Fibroblast of skin of back (primary cell): ENCODE measurements around the gene PHLDB1.

Experiments
- DNase-seq: peaks from one replicate; pipeline ENCODE4 v3.0.0-alpha.2; 2013

PHLDB1 gene

DNA sequence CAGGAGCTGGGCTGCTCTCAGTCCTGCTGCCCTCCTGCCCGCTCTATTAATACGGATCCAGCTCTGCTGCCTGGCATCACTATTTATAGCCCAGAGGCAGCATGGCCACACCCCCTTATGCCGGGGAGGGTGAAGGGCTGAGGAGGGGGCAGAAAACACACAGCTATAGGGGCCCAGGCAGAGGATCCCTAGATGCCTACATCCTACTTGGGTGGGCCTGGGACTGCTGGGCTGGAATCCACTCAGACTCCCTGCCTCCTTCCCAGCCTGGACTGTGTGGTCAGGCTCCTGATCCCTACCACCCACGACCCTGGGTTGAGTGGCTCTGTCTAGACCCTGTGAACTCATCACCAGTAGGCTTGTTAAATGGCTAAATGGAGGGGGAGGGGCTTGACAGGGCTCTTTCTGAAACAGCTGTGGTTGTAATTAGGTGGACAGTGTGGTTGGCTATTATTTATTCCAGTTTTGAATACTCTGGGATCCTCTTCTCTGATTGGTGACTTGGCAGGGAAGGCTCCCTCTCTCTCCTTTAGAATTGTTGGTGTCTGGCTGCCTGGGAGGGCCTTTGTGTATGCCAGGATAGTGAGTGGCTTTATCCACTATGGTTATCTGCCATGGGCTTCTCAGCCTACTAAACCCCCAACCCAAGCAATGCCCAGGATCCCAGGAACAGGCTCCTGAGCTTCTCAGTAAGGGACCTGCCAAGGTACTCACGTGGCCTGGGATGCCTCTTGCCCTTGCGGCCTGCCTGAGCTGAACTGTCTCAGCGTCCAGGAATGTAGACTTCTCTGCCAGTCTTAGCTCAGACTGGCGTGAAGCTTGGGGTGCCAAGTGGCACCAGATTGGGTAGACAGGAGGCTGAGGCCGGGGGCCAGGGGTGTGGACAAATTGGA lies 15.2 kb downstream of the PHLDB1 start:
- DNase-seq = peak; percentile 70

DNA sequence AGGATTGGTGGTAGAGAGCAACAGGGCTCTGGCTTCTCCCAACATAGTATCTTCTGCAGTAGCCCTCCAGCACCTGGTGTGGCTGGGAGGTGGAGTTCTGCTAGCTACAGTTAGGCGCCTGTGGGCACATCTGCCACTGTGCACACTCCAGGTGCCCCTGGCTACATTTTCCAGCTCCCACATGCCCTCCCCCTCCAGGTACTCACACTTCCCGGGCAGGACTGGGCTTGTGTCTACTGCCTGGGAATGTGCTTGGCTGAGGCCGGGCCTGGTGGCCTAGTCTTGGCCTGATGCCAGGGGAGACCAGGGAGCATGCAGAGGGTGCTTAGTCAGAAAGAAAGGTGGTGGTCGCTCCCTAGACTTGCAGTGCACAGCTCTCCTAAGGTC lies 15.8 kb downstream of the PHLDB1 start:
- peak; percentile 57 for DNase-seq

DNA sequence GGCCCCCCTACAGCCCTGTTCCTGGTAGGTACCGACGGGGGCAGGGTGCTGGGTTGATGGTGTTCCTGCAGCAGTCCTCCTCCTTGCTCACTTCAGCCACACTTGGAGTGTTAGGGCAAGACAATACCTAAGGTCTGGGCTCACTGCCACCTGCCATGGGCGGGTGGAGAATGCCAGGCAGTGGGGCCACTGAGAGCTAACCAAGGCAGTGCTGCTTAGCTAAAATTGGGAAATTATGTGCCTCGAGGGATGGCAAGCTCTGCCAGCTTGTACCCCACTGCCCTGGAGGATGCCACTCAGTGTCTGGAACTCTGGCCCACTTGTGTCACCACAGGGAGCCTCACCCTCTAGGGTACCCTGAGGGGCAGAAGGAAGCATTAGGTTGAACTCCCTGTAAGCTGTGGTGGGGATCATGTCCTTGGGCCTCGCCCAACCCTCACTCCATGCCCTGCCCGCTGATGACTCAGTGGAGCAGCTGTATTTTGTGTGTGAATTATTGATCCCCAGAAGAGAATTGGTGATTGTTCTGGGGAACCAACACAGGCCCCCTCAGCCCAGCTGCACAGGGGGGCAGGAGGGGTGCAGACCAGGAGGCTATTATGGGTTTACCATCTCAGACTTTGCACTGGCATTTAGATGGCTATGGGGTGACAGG lies 17.7 kb downstream of the PHLDB1 start:
- no peak for DNase-seq

DNA sequence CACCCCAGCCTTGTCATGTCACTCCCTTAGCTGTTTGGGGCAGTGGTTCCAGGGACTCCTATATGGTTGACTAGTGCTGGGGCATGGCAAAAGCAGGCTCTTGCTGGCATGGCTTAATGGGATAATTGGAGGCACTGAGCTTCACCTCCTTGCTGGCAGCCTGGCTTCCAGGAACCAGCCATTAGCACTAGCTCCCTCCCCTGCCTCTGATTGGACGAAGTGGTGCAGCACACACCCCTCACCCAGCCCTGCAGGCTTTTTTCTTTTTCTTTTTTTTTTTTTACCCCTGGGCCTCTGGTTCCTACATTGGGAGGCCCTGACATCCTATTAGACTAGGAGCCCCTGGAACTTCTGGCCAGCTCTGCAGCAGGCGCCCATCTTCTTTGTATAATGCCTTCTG lies 18.6 kb downstream of the PHLDB1 start:
- no peak for DNase-seq

DNA sequence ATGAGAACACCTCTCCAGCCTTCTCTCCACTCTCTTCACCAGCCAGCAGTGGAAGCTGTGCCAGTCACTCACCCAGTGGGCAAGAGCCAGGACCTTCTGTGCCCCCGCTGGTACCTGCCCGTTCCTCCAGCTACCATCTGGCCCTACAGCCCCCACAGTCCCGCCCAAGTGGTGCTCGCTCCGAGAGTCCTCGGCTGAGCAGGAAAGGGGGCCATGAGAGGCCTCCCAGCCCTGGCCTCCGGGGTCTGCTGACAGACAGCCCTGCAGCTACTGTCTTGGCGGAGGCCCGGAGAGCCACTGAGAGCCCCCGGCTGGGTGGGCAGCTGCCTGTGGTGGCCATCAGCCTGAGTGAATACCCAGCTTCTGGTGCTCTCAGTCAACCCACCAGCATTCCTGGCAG lies 20.2 kb downstream of the PHLDB1 start:
- DNase-seq = no peak

DNA sequence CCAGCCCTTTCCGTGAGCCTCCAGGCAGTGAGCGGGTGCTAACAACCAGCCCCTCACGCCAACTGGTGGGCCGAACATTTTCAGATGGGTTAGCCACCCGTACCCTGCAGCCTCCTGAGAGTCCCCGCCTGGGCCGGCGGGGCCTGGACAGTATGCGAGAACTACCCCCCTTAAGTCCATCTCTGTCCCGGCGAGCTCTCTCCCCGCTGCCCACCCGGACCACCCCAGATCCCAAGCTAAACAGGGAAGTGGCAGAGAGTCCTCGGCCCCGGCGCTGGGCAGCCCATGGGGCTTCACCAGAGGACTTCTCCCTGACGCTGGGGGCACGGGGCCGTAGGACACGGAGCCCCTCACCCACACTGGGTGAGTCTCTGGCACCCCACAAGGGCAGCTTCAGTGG lies 20.6 kb downstream of the PHLDB1 start:
- DNase-seq = no peak

DNA sequence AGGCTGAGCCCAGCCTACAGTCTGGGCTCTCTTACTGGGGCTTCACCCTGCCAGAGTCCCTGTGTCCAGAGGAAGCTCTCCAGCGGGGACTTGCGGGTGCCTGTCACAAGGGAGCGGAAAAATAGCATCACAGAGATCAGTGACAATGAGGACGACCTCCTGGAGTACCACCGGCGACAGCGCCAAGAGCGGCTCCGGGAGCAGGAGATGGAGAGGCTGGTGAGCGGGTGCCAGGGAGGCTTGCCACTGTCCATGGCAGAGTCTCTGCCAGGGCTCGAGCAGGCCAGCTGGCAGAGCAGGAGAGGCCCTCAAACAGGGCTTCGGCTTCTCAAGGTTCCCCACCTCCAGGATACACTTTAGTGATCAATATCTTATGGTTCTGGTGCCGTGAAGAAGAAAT lies 21.0 kb downstream of the PHLDB1 start:
- no peak for DNase-seq

DNA sequence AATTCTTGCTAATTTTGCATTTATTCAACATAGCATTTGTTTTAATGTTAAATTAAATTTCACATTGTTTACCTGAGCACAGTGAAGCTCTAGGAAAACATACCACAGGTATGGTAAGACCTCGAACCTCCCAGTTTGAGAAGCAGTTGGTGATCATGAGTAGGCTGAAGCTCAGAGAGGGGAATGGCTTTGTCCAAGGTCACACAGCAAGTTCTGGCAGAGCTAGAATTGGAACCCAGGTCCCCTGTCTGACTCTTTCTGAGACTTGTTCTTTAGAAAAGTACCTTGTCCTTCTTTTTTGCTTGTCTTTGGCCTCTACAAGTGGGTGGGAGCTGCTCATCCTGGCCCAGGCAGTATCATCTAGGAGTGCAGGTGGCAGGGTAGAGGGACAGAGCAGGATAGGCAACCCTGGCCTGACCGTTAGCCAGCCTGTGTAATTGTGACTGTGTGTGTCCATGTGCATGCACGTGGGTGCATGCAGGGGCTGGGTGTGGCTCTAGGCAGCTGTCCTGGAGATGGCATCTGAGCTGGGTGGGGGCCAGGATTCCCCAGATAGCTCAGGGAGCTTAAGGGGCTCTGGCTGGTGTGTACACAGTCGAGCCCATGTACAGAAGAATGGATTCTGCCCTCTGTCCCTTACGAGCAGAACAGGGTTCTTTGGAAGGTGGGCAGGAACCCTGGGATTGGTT lies 21.6 kb downstream of the PHLDB1 start:
- DNase-seq = no peak

DNA sequence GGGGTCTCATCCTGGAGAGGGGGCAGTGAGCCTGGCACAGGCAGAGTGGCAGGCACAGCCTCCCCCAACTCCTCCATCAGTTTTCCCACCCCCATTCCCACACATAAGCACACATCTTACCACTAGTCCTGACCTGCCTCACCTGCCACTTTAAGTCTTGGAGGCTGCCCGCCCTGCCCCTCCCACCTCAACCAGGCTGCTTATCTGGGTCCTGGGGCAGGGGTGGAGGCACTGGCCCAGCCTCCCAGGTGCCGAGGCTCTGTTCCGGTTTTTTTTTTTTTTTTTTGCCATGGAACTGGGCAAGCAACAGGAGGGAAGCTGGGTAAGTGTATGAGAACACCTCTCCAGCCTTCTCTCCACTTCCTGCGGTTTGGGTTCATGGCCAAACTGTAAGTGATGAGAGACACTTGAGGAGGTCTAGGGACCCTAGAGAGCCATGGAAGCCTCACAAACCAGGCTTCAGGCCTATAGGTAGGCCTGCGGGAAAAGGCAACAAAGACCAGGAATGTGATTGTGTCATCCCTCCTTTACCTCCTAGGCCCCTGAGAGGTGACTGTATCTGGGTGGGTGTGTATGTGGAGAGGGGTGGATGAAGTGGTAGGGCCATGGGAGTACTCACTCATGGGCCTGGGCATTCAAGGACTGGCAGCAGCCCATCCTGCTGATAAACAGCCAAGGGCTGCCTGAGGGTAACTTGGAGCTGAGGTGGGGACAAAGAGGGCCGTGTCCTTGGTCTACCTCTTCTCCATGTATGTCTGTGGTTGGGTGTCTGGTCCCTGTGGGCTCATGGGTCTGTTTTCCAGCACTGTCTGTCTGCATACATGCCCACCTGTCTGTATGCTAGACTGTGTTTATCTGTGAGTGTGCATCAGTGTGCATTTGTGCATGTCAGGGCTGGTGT lies 22.6 kb downstream of the PHLDB1 start:
- no peak for DNase-seq

DNA sequence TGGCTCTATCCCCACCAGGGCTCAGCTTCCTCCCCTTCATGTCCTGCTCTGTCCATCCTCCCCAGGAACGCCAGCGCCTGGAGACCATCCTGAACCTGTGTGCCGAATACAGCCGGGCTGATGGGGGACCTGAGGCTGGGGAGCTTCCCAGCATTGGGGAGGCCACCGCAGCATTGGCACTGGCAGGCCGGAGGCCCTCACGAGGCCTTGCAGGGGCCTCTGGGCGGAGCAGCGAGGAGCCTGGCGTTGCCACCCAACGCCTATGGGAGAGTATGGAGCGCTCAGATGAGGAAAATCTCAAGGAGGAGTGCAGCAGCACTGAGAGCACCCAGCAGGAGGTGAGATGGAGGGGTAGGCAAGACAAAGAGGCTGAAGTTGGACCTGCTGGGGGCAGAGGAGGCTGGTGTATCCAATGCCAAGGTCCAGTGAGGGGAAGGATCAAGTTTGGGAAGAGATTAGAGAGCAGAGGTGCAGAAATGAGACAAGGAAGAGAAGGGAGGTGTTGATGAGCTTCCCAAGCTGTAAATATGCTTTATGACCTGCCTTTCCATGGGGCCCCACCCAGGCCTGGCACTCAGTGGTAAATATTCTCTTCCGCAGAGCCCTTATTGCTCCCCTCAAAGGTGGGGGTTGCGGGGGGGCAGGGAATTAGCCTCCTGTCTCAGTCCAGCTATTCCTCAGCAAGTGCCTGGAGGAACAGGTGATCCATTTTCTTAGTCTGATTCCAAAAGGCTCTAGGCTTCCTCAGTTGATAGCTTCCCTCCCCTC lies 23.9 kb downstream of the PHLDB1 start:
- DNase-seq = no peak

DNA sequence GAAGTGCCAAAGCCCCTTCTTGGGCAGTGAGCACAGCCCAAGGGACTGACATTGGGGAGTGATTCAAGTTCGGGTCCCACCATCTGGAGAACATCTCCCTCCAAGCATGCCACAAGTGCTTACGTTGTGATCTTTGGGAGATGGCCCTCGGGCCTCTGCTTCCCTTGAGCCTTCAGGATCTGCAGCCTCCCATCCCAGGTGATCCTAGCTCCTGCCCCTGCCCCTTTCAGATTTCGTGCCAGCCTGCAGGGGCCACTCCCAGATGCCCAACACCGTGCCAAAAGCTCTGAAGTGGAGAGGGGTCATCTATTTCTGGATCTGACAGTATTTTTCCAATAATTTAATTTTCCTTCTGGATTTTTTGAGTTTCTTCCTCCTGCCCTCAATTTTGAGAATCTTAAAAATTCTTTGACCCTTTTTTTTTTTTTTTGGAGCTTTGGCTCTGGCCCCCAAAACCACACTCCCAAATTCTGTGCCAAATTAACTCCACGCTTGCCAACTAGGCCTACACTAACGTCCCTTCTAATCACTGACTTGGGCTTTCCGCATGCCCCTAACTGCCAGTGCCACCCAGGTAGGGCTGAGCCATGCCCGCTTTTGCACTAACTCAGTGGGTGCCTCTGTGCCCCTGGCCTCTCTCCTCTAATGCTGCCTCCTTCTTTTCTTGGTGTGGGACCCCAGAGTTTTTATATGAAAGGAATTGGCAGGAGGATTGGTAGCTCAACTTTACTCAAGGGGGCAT lies 25.3 kb downstream of the PHLDB1 start:
- DNase-seq = no peak

DNA sequence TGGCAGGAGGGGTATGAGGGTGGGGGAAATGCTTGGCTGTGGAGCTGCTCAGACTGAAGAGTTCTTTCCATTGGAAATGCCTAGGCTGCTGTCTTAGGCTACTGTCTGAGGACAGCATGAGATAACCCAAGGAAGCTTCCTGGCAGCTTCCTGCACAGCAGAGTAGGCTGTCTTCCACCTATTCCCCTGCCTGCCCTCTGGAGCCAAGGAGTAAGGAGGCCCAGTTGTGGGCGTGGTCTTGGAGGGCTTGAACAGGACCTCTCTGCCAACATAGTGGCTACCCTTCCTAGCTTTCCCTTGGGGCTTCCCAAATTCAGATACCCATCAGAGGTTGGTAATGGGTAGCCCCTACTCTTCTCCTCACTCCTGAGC lies 25.9 kb downstream of the PHLDB1 start:
- no peak for DNase-seq

DNA sequence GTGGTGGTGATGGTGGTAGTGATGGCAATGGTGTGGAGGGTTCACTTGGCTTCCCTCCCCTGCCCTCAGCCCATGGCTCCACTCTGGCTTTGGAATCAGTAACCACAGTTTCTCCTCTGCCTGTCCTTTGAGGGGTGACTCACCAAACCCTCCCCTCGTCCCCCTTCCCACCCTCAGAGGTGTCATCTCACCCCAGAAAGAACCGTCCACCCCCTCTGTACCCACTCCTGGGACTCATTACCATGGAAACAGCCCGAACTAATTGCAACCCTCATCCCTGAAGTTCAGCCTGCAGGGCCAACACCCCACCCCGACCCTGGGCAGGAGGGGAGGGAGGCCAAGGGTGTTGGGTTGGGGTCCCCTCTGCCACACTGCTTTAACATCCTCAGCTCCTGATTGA lies 26.6 kb downstream of the PHLDB1 start:
- DNase-seq = peak; percentile 35

DNA sequence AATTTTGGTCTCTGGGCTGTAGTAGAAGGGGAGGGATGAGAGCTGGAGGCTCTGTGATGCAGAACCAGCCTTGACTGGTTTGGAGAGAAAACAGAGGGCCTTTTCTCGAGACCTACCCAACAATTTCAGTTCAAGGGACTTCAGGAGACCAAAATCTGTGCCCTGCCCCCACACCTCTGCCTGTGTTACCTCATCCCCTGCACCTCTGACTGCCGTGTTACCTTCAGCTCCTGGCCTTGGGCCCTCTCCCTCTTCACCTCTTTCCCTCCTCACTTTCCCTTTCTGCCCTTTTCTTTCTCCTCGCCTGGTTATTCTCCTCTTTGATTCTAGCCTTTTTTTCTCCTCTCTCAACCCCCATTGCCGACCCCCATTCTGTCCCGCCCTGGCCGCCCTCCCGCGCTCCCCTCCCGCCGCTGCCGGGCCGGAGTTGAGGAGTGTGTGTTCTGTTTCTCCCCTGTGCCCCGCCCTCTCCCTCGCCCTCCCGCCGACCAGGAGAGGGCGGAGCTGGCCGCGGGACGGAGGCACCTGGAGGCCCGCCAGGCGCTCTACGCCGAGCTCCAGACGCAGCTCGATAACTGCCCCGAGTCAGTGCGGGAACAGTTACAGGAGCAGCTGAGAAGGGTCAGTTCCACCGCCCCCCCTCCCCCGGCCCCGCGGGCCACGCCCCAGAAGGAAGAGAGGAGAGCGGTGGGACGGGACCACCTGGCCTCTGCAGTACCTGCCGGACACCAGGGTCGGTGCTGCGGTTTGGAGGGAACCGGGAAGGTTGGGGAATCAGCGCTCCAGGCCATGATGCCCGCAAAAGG lies 27.2 kb downstream of the PHLDB1 start:
- DNase-seq = no peak

DNA sequence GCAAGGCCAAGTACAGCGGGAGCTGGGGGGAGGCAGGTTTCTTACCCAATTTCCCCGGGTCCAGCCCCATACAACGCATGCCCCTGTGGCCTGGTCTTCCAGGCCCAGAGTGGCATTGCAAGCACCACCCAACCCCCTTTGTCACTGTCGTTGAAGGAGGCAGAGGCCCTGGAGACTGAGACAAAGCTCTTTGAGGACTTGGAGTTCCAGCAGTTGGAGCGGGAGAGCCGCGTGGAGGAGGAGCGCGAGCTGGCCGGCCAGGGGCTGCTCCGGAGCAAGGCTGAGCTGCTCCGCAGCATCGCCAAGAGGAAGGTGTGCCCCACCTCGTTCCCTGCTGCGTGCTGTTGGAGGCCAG lies 27.8 kb downstream of the PHLDB1 start:
- DNase-seq = no peak

DNA sequence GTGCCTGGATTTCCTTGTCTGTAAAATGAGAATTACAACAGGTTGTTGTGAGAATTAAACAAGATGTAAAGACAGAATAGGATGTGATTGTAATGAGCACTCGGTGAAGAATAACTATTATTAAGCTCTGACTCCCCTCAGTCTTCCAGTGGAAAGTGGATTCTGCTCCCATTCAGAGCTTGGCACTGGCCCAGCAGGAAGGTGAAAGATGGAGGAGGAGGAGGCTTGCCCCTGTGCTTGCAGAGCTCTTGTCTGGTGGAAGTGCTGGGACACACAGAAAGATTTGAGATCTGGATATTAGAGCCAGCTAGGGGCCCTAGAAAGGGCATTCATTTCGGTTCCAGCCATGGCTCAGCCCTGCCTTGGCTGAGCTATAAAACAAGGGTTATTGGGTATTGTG lies 28.2 kb downstream of the PHLDB1 start:
- no peak for DNase-seq

DNA sequence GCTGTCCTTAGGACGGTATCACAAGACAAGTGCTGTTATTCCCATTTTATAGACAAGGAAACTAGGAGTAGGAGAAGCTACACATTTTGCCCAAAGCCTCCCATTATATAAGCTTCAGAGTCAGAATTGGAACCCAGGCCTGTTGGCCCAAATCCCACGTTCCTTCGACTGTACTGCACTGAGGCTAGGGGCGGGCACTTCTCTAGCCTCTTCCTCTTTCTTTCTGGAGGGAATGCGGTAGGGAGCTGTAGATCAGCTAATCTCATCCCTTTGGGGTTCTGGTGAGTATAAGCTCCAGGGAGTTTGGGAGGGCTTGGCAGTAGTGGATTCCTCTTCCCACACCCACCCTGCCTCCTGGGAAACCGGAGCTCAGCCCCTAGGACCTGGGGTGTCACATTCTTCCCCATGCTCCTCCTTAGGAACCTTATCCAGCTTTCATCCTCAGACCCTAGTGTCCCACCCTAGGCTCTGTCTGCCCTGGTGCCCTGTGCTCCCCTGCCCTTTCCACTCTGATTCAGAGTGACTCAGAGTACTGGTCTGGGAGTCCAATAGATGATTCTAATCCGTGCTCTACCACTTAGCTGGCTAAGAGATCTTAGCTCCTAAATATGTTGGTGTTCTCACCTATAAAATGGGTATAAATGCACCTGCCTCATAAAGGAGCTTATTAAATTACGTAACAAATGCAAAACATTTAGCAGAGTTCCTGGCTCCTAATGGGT lies 29.3 kb downstream of the PHLDB1 start:
- no peak for DNase-seq

DNA sequence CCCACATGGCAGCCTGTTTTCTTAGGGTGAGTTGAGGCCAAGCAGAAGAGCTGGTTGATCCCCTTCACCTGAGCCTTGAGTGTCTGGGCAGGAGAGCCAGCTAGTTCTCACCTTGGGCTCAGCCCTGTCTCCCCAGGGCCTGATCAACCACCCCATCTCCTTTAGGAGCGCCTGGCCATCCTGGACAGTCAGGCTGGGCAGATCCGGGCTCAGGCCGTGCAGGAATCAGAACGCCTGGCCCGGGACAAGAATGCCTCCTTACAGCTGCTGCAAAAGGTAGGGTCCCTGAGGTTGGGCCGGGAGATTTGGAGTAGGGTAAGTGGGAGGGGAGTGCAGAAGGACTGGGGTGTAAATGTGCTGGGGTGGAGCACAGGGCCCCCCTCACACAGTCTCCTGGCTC lies 31.3 kb downstream of the PHLDB1 start:
- no peak for DNase-seq

DNA sequence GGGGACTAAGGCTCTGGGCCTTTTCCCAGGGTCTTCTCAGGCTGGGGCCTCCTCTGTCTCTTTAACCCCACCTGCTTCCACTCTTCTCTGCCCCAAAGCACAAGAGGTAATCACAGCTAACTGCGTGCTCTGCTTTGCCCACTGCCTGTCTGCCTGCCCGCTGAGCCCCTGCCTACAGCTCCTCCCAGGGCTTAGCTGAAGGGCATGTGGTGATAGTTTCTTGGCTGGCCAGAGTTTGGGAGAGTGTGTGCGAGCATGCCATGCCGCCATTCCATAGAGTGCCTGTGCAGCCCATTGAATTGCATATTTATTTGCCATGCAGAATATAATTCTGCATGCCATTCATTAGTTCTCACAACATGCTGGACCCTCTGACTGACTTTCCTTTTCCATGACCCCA lies 32.5 kb downstream of the PHLDB1 start:
- no peak for DNase-seq
